HG03520 (cell line): Measurements from ENCODE around the gene DHRS7B.
"Not testable (repeated sequence)": the region's sequence is repeated elsewhere in the genome, so short reads cannot be mapped to it uniquely, and the experiment has no call there.

ENCODE experiments used
- ATAC-seq: cut with Tn5 transposase; IDR thresholded peaks from one replicate; pipeline ENCODE4 v1.9.1; 2021; ENCODE audit warnings: mild to moderate bottlenecking, moderate library complexity; ENCODE audit not compliant: unreplicated experiment

The DHRS7B gene, protein sequence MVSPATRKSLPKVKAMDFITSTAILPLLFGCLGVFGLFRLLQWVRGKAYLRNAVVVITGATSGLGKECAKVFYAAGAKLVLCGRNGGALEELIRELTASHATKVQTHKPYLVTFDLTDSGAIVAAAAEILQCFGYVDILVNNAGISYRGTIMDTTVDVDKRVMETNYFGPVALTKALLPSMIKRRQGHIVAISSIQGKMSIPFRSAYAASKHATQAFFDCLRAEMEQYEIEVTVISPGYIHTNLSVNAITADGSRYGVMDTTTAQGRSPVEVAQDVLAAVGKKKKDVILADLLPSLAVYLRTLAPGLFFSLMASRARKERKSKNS

DNA sequence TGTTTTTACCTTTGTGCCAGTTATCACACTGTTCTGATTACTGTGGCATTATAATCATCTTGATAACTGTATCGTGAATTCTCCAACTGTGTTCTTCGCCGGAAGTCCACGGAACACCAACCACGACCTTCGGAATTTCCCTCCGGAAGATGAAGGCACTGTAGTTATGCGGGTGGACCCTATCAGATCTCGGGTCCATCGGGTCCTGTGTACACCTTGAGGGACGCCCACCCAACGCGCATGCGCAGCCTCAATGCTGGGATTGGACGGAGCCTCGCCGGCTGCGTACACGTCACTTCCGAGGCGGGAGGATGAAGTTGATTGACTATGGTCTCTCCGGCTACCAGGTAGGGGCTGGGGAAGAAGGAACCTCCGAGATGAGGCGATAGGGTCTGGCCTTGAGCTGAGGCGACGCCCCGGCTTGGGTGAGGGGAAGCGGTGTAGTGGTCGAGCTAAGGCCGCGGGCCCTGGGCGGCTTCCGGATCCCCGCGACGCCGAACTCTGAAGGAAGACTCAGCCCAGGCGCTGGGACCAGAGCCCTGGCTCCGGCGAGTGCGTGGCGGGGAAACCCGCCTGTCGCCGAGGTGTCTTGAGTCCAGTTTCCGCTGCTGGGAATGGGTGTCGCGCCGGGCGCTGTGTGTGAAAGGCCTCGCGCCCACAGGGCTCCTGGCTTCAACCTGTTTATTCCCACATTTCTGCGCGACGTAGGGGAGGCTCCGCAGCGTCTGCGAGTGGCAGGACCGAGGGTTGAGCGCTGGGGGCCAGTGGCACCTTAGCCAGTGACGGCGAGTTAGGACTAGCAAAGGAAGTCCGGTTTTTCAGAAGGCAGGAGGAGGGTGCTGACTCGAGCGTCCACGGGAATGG, at the start of gene DHRS7B:
Gene DHRS7B (plus strand): TSS at position 320 of the 864 bp plus-strand sequence. CDS start 8 bp downstream, at position 328.
- ATAC-seq = peak; percentile 92

DNA sequence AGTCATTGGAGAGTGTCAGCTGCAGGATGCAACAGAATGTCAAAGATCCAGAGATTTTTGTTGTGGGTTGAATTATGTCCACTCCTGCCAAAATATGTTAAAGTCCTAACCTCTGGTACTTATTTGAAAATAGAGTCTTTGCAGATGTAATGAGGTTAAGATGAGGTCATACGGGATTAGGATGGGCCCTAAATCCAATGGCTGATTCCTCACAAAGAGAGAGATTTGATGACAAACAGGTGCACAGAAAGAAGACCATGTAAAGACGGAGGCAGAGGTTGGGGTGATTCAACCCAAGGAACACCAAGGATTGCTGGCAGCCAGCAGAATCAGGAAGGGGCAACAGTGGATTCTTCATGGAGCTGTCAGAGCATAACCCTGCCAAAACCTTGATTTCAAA, 49.5 kb upstream of the DHRS7B start:
- ATAC-seq = no peak

DNA sequence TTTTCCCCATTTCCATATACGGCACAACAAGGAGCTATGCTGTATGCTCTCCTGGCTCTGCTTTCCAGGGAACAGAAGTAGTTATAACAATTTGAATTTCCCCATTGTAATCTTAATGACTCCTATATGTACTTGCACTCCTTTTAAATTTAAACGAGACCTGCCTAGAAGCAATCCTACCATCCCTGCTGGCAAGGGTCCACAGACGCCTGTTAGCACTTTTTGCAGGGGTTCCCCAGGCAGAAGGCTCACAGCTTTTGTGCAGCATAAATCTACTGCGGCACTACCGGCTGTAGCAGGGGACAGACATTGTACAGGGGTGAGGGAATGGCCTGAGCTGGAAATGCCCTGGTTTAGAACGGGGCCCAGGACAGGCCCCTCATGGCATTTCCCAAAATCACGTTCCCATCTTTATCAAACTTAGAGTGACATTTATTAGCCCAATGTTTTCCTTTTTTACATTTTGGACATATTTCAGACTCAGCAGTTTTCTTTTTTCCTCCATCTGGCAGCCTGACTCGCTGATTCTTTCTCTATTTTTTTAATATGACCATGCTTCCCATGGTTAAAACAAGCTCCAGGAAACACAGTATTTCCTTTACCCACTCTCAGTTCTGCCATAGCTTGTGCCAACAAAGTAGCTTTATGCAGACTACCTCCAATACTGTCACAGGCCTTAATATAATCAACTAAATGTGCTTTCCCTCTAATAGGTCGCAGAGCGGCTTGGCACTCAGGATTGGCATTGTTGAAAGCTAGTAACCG, 48.6 kb upstream of the DHRS7B start:
- ATAC-seq = no peak

DNA sequence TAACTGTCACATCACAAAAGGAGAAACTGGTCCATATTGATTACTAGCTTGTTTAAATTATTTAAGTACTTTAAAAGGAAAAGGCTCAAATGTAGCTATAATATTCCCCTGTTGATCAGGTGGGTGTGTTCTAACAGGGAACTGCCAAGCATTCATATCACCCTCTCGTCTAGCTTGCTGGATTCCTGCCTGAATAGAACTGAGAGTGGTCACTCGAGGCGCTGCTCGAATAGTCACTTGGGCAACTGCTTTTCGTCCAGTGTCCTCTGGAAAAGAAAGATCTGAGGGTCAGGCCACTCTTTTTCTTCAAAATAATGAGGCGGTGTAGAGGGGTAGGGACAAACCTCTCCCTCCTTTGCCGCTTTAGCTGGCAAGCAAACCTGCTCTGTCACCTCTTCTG, 47.6 kb upstream of the DHRS7B start:
- ATAC-seq = no peak

DNA sequence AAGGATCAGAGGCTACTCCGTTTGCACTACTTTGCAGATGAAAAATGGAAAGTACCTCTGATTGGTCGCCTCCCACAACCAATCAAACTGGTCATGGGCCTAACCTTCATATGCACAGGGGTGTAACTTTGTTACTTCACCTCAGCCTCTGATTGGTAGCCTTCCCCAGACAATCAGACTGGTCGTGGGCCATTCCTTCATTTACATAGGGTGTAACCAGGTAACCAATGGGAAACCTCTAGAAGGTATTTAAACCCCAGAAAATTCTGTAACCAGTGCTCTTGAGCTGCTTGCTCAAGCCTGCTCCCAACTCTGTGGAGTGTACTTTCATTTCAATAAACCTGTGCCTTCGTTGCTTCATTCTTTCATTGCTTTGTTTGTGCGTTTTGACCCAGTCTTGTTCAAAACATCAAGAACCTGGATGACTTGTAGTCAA, 44.7 kb upstream of the DHRS7B start:
- no peak for ATAC-seq

DNA sequence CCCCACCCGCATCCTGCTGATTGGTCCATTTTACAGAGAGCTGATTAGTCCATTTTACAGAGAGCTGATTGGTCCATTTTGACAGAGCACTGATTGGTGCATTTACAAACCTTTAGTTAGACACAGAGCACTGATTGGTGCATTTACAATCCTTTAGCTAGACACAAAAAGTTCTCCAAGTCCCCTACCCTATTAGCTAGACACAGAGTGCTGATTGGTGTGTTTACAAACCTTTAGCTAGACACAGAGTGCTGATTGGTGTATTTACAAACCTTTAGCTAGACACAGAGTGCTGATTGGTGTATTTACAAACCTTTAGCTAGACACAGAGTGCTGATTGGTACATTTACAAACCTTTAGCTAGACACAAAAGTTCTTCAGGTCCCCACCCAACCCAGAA, 41.5 kb upstream of the DHRS7B start:
- not testable (repeated sequence) for ATAC-seq

DNA sequence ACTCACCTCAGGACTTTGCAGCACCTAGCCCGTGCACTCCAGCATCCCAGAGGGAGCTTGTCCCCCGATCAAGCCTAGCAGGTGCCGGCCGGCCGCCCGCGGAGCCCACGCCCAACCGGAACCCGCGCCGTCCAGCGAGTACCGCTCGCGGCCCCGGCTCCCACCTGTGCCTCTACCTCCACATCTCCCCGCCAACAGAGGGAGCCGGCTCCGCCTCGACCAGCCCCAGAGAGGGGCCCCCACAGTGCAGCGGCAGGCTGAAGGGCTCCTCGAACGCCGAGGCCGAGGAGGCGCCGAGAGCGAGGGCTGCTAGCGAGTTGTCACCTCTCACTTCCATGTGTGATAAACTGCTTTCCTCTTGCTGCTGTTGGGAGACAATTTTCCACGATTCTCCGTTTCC, 41.1 kb upstream of the DHRS7B start:
- no peak for ATAC-seq

DNA sequence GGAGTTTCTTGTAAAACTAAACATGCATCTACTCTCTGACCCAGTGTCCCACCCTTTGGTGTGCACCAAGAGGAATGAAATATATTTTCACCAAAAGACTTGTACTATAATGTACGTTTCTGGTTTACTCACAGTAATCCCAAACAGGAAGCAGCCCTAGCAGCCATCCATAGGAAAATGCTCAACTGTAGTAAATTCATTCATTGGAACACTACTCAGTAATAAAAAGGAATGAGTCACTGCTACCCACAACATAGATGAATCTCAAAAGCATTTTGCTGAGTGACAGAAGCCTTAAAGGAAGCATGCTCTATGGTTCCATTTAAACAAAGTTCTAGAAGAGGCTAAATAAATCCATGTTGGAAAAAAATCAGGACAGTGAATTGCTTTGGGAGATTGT, 37.6 kb upstream of the DHRS7B start:
- ATAC-seq = no peak

DNA sequence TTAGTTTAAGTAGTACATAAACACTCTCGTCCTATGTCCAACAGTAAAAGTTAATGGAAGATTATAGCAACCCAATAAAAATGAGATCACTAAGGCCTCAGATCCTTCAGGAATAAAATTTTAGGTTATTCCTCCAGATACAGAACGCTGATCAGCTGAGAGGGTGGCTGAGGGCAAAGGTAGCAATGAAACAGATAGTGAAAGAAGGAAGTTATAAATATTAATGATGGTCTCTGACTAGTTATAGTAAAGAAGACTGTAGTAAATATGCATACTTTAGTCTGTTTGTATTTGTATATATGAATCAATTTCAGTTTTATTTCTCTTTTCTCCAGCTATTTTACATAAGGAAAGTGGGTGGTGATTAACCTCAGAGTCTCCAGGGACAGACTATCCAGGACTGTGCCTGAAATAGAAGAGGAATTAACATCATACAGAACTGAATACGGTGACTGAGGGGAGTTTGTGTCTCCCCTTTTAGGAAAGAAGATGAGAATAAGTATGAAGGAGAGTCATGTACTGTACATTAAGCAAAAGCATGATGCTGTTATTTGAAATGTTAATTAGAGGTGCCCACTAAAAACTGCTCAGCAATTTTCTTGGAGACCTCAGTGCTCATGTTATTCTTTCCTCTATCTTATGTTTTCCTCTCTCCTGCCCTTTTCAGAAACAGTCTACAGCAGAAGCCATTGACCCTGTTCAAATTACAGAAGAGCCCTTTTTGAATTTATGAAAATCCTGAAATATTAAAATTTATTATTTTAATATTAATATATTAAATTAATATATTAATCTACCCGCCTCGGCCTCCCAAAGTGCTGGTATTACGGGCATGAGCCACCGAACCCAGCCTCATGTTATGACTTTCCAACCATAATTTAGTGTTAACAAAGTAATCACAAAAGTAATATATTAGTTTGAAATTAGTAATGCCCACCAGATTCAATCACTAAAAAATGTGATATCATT, 36.5 kb upstream of the DHRS7B start:
- no peak for ATAC-seq

DNA sequence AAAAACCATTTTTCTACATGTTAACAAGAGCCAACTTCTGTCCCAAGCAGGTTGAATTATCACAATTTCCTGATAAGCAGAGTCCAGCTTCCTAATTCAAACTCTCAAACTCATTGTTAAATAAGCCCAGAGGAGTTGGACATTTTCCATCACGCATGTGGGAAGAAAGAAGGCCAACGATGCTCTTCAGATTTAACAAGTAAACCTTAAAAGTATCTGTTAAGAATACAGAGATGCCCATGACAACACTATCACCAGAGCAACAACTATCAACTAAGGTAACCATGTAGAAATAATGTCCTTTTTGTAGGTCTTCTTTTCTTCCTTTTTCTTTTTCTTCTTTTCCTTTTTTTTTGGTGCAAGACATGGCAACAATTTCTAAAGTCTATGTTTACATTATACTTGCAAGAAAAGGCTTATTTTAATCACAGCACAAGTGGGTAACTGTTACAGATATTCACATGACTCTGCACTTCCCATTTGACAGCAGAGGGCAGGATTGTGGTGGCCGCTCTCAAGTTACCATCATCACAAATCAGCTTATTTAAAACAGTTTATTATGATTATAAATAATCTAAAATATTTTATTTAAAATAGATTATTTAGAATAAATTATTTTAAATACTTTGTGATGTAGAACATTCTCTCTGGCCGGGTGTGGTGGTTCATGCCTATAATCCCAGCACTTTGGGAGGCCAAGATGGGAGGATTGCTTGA, 35.7 kb upstream of the DHRS7B start:
- no peak for ATAC-seq

DNA sequence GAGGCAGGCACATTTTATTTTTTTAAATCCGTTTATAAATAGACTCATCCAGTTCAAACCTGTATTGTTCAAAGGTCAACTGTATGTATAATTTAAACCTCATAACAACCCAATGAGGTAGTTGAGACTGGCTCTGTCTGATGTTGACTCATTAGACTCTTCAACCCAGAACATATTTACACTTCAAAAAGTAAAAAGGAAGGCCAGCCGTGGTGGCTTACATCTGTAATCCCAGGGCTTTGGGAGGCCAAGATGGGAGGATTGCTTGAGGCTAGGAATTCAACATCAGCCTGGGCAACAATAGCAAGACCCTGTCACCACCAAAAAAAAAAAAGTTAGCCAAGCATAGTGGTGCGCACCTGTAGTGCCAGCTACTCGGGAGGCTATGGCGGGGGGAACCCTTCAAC, 32.5 kb upstream of the DHRS7B start:
- no peak for ATAC-seq

DNA sequence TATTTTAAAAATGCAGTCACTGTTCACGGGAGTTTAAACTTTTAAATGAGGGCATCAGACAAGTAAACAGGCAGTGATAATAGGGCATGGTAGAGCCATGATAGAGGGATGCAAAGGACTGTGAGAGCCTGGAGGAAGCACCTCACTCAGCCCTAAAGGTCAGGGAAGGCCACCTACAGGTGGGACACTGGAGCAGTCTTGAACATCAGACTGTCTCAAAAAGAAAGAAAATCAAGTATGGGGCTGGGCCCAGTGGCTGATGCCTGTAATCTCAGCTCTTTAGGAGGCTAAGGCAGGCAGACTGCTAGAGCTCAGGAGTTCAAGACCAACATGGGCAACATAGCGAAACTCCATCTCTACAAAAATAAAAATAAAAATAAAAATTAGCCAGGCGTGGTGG, 31.0 kb upstream of the DHRS7B start:
- no peak for ATAC-seq

DNA sequence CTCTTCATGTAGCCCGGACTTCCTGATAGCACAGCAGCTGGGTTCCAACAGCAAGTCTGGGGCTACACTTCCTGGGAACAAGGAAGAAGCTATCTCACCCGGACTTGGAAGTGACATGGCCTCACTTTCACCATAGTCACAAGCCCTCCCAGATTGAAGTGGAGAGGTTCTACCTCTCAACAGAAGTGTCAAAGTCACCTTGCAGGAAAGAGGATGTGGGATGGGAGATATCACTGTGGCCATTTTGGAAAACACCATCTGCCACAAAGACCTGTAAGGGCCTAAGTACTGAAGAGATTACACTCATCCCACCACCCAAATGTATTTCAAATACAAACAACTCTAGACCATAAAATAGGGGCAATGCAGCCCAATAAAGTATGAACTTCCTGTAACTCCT, 29.9 kb upstream of the DHRS7B start:
- no peak for ATAC-seq

DNA sequence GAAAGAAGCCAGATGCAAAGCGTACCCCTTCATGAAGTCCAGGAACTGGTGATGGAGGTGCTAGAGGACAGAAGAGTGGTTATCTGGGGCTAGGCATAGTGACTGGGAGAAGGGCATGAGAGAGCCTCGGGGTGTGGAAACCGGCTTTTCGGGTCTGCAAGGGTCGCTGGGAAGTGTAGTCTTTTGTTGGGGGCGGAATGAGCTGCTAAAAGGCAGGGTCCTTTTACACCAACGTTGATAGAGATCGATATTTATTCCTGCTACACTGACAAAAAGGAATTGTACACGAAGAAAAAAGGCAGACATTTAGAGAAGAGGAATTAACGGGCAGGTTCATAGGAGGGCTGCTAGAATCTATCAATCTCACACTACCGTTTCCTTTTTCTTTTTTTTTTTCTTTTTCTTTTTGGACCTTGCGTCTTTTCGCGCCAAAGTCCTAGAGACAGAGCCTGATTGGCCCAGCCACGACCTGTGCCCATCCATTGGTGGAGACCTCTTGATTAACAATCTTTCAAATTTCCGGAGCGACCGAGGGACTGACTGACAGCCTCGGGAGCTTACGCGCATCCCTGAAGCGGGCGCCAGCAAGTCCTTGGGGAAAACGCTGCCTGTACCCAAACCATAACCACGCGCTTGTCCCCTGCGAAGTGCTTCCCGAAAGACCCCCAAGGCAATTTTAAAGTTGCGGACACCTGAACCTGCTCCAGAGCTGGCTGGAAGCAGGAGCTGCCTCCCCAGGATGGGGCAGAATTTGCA, 27.7 kb upstream of the DHRS7B start:
- ATAC-seq = peak; percentile 94

DNA sequence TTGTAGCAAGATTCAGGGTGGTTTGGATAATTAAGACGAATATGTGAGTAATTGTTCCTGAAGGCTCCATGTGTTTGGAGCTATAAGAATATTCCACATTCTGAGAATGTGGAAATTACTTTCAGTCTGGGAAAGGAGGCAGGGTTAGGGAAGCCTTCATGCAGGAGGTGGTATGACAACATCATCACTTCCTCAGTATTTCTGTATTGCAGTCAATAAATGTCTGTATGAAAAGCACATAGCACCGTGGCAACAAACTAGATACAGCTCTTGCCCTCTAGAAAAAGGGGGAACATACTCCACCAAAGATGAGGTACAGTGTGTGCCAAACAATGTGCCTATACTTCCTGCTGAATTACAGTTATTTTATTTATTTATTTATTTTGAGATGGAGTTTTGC, 26.1 kb upstream of the DHRS7B start:
- no peak for ATAC-seq

DNA sequence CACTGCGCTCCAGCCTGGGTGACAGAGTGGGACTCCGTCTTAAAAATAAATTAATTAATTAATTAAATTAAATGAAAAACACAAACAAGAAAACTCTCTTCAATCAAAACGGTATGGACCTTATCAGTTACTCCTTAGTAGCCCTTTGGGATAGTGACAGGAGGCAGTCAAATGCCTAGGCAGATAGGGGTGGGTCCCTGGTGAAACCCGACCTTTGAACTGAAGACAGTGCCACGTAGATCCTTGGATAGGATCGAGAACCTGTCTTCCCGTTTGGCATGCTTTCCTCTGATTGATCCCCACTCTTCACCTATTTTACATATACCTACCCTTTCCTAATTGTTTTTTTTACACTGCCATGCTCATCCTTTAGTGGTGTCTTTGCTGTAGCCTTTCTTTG, 22.2 kb upstream of the DHRS7B start:
- no peak for ATAC-seq

DNA sequence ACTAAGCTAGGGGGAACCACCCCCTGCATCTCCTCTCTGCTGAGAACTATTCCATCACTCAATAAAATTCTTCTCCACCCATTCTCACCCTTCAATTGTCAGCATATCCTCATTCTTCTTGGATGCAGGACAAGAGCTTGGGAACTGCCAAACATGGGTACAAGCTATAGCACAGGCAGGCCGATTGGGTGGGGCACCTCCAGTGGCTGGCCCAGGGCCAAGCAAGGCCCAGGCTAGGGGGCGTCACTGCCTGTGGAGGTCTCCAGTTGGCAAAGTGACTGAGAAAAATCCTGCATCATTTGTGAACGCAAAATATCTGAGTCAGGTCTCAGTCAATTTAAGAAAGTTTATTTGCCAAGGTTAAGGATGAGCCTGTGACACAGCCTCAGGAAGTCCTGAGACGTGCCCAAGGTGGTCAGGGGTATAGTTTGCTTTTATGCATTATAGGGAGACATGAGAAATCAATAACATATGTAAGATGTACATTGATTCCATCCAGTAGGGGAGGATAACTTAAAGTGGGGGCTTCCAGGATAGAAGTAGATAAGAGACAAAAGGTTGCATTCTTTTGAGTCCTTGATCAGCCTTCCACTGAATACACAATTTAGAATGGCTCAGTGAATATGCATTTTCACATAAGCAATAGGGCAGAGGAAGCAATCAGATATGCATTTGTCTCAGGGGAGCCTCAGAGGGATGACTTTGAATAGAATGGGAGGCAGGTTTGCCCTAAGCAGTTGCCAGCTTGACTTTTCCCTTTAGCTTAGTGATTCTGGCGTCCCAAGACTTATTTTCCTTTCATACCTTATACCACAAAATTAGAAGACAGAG, 21.5 kb upstream of the DHRS7B start:
- ATAC-seq = no peak

DNA sequence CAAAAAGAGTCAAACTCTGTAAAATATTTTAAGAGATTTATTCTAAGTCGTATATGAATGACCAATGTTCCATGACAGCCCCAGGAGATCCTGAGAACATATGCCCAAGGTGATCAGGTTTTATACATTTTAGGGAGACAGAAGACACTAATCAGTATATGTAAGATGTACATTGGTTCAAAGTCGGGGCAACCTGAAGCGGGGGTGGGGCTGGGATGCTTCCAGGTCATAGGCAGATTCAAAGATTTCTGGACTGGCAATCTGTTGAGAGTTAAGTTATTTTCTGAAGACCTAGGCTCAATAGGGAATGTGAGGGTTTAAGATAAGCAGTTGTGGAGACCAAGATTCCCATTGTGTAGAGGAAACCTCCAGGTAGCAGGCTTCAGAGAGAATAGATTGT, 20.4 kb upstream of the DHRS7B start:
- ATAC-seq = no peak
